Fibroblast of lung (primary cell): Measurements from ENCODE around the gene SH2D5. TPM values are rescaled to one million over a fixed set of nuclear protein-coding genes. Genes with fewer than 3 reads are reported as not detected.
A peak's percentile ranks its signal among the peaks of the same experiment; 100 is the strongest.

ENCODE experiments used
- DNase-seq, 2 donors: peaks; one replicate each; pipeline versions ENCODE4 v3.0.0 to v3.0.0-alpha.2; 2010; ENCODE audit warnings: low read depth in 2 of 2
- H2AFZ ChIP-seq: 2 replicates; pipeline ENCODE4 v1.5.1; 2012; ENCODE audit warnings: low read length, control low read depth, inconsistent platforms
- H3K27ac ChIP-seq: 2 replicates; pipeline ENCODE4 v1.5.1; 2011; ENCODE audit warnings: low read length, control low read depth; ENCODE audit not compliant: insufficient read depth
- H3K27me3 ChIP-seq: 2 replicates; pipeline ENCODE4 v1.5.1; 2011; ENCODE audit warnings: mild to moderate bottlenecking, low read length; ENCODE audit not compliant: control insufficient read depth, insufficient read depth
- H3K36me3 ChIP-seq: 2 replicates; pipeline ENCODE4 v1.5.1; 2011; ENCODE audit warnings: low read length; ENCODE audit not compliant: control insufficient read depth, insufficient read depth
- H3K4me1 ChIP-seq: 2 replicates; pipeline ENCODE4 v1.5.1; 2011; ENCODE audit warnings: low read length; ENCODE audit not compliant: control insufficient read depth, insufficient read depth; ENCODE audit errors: extremely low read depth
- H3K4me2 ChIP-seq: 2 replicates; pipeline ENCODE4 v1.5.1; 2011; ENCODE audit warnings: low read length, control low read depth; ENCODE audit not compliant: insufficient read depth; ENCODE audit errors: extremely low read depth
- H3K4me3 ChIP-seq, 4 experiments: fragments of 200-600 bp in 1 of 4; sonication (generic) in 1 of 4; replicated peaks in 1 of 4; 2 replicates each; pipeline ENCODE4 v1.5.1; 2011 to 2016; ENCODE audit warnings: low read length in 4 of 4, low read depth in 3 of 4, mild to moderate bottlenecking in 3 of 4, control low read depth in 2 of 4, inconsistent platforms in 1 of 4, mixed read lengths in 1 of 4; ENCODE audit not compliant: insufficient read depth in 1 of 4; ENCODE audit errors: control extremely low read depth in 1 of 4
- H3K79me2 ChIP-seq: 2 replicates; pipeline ENCODE4 v1.5.1; 2012; ENCODE audit warnings: mild to moderate bottlenecking, low read length, inconsistent platforms; ENCODE audit not compliant: control insufficient read depth, insufficient read depth
- H3K9ac ChIP-seq: 2 replicates; pipeline ENCODE4 v1.5.1; 2011; ENCODE audit warnings: mild to moderate bottlenecking, low read length, control low read depth; ENCODE audit not compliant: insufficient read depth
- H3K9me3 ChIP-seq: 2 replicates; pipeline ENCODE4 v1.5.1; 2012; ENCODE audit warnings: low read depth, low read length; ENCODE audit not compliant: control insufficient read depth, insufficient read depth
- H4K20me1 ChIP-seq: 2 replicates; pipeline ENCODE4 v1.5.1; 2011; ENCODE audit warnings: low read length; ENCODE audit not compliant: control insufficient read depth, insufficient read depth; ENCODE audit errors: extremely low read depth
- CTCF ChIP-seq, 2 donors: IDR thresholded peaks in 1 of 2; conservative IDR thresholded peaks in 1 of 2; 1 replicate in 1 of 2; 2 replicates in 1 of 2; pipeline ENCODE4 v1.5.1; 2011 to 2012; ENCODE audit warnings: low read length in 2 of 2, control low read depth in 1 of 2, inconsistent platforms in 1 of 2, low read depth in 1 of 2, mild to moderate bottlenecking in 1 of 2
- EZH2 ChIP-seq: IDR thresholded peaks from 2 replicates; pipeline ENCODE4 v1.5.1; 2012; ENCODE audit warnings: low read length, control low read depth, mild to moderate bottlenecking; ENCODE audit errors: missing control alignments
- polyA plus RNA-seq, 2 donors: library from polyadenylated mRNA; depleted of rRNA in 1 of 2; stranded (reverse) in 1 of 2; unstranded in 1 of 2; fragments of >200 nt; gene quantifications; 2 replicates each; pipeline ENCODE4 v1.2.1, GENCODE V29; 2011 to 2012; ENCODE audit warnings: missing spikeins in 1 of 2
- total RNA-seq: library from RNA; depleted of rRNA; stranded (reverse); fragments of >200 nt; gene quantifications from 2 replicates; pipeline ENCODE4 v1.2.1, GENCODE V29; 2014

Gene SH2D5
- total and polyA plus RNA-seq, 2 donors (not counting 1 experiment from before 2014, with no cell fraction given), result 3.6 to 5.0 TPM

DNA sequence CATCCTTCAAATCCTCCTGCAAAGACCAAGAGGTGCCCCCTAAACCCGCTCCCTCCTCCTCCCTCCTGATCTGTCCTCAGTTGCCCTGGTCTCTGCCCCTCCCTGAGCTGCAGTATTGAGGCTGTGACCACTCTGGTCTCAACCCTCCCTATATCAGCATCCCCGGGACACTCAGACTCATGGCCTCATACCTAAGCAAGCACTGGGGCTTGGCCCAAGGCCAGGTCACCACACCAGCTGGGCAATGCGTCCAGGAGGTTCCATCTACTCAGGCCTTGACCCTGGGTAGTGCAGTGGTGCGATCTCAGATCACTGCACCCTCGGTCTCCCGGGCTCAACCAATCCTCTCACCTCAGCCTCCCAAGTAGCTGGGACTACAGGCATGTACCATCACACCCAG is 24.4 kb downstream of the SH2D5 start:
- Histone ChIP-seq H3K27ac (no peak overlapping the region), H2AFZ (no peak overlapping the region), H4K20me1 (no peaks in the 10 kb centered on the region), H3K36me3 (no peaks in the 10 kb centered on the region), H3K27me3 (no peaks in the 10 kb centered on the region), H3K4me2 (no peak overlapping the region), H3K4me3 (no peak overlapping the region), H3K79me2 (no peaks in the 10 kb centered on the region), H3K4me1 (no peaks in the 10 kb centered on the region), H3K9ac (no peak overlapping the region), H3K9me3 (no peaks in the 10 kb centered on the region)
- no peak for TF ChIP-seq CTCF (conservative IDR thresholded peaks at IDR 0.05 in 1 of 2, IDR thresholded peaks at IDR 0.05 in 1 of 2; ENCODE audit: low read depth in 1 of 2, low read length in 2 of 2)
- TF ChIP-seq EZH2, result no peak
- no peak for DNase-seq

GRCh38 chr1:20706841-20707240 is 25.7 kb downstream of the SH2D5 start:
- no peak for DNase-seq
- H3K27me3 ChIP-seq, result no peaks in the 10 kb centered on the region
- H3K9ac ChIP-seq, result no peak overlapping the region
- H3K4me1 ChIP-seq, result no peaks in the 10 kb centered on the region
- H4K20me1 ChIP-seq, result no peaks in the 10 kb centered on the region
- H3K4me3 ChIP-seq, result no peak overlapping the region
- TF ChIP-seq EZH2 (no peak), CTCF (conservative IDR thresholded peaks at IDR 0.05 in 1 of 2, IDR thresholded peaks at IDR 0.05 in 1 of 2; ENCODE audit: low read depth in 1 of 2, low read length in 2 of 2) (no peak)
- H3K36me3 ChIP-seq, result no peaks in the 10 kb centered on the region
- H3K27ac ChIP-seq, result no peak overlapping the region
- no peak overlapping the region for H3K4me2 ChIP-seq
- H3K9me3 ChIP-seq, result no peaks in the 10 kb centered on the region
- no peaks in the 10 kb centered on the region for H3K79me2 ChIP-seq
- no peak overlapping the region for H2AFZ ChIP-seq

- TF ChIP-seq EZH2 (no peak), CTCF (conservative IDR thresholded peaks at IDR 0.05 in 1 of 2, IDR thresholded peaks at IDR 0.05 in 1 of 2; ENCODE audit: low read depth in 1 of 2, low read length in 2 of 2) (no peak)
- Histone ChIP-seq H3K4me2 (no peak overlapping the region), H2AFZ (no peak overlapping the region), H3K9me3 (no peaks in the 10 kb centered on the region), H3K27me3 (no peaks in the 10 kb centered on the region), H3K27ac (no peak overlapping the region), H4K20me1 (no peaks in the 10 kb centered on the region), H3K4me1 (no peaks in the 10 kb centered on the region), H3K9ac (no peak overlapping the region), H3K36me3 (no peaks in the 10 kb centered on the region), H3K79me2 (no peaks in the 10 kb centered on the region), H3K4me3 (no peak overlapping the region)
- peak in 1 of 2 donors; percentile 17 for DNase-seq
Observed at GRCh38 chr1:20705203-20705755, 27.2 kb downstream of the SH2D5 start.
